ENCODE data around the gene EED. TPM values are rescaled to one million over a fixed set of nuclear protein-coding genes. Genes with fewer than 3 reads are reported as not detected.
A peak's percentile ranks its signal among the peaks of the same experiment; 100 is the strongest.

The EED gene
- polyA plus RNA-seq, 3 donors: 2.3 to 17.8 (median 5.1) TPM

DNA sequence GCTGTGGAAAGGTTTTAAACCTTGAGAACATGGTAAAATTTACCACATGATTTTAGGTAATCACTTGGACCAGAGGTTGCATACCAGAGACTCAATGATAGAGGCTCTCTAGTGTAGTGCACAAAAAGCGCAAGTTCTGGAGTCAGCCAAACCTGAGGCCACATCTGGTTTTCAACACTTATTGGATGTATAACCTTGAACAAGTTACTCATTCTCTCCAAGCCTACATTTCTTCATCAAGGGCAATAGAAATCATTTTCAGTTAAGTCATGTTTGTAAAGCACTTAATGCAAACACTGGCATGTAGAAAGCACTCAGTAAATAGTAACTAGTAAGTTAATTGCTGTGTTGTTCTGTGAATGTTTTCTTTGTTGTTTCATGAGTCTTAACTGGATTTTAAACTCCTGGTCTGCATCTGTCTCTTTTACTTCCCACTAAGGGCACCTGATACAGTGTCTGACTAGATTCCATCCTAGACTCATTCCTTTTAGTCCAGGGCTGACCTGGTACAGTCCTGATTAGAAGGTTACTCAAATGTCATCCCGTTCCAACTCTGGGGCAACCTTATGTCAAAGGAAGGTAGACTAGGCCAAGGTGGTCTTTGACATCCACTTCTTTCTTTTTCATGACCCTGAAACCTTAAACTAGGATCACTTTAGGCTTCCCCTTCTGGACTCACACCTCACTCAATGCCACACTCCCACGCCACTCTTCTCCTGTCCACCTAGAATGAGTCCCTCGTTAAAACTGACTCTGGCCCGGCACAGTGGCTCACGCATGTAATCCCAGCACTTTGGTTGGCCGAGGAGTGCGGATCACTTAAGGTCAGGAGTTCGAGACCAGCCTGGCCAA is 34.5 kb upstream of the EED start:
- Histone ChIP-seq H3K9ac (ENCODE audit: insufficient read depth, low read length, poor library complexity, severe bottlenecking) (no peak overlapping the region), H3K27ac (ENCODE audit: low read depth in 1 of 2, low read length in 2 of 2) (no peak overlapping the region), H3K9me3 (replicated peaks in 1 of 2; ENCODE audit: control insufficient read depth in 1 of 2, insufficient read depth in 1 of 2, low read length in 2 of 2) (no peaks in the 10 kb centered on the region), H3K79me2 (ENCODE audit: insufficient read depth, low read length) (peaks cover 2% of the 10 kb centered on the region), H4K20me1 (ENCODE audit: insufficient read depth, low read length) (no peaks in the 10 kb centered on the region), H3K4me1 (ENCODE audit: control insufficient read depth in 1 of 2, insufficient read depth in 2 of 2, low read length in 2 of 2) (peaks cover 22 to 25% of the 10 kb centered on the region in 2 donors), H3K4me3 (replicated peaks in 1 of 3; ENCODE audit: low read depth in 2 of 3, low read length in 3 of 3) (no peak overlapping the region), H3K36me3 (replicated peaks in 1 of 2; ENCODE audit: control insufficient read depth in 1 of 2, insufficient read depth in 2 of 2, low read length in 2 of 2) (no peaks in the 10 kb centered on the region), H2AFZ (ENCODE audit: insufficient read depth, low read depth, low read length, poor library complexity, severe bottlenecking) (no peak overlapping the region), H3K4me2 (replicated peaks; ENCODE audit: extremely low read depth, low read length, poor library complexity, severe bottlenecking) (no peak overlapping the region), H3K27me3 (ENCODE audit: control insufficient read depth in 2 of 2, insufficient read depth in 2 of 2, low read length in 2 of 2) (no peaks in the 10 kb centered on the region)
- Mint-ChIP-seq H3K9me3 (no peaks in the 10 kb centered on the region), H3K4me1 (peaks cover 21% of the 10 kb centered on the region), H3K4me3 (no peak overlapping the region), H3K36me3 (peaks cover 0 to 2% of the 10 kb centered on the region in 2 donors), H3K27me3 (ENCODE audit: low read depth in 3 of 3) (peaks cover 0 to 5% (median 0%) of the 10 kb centered on the region in 3 donors), H3K27ac (peak overlapping the region in 1 of 7 donors; percentile 3)
- intact Hi-C loops (cut with micrococcal nuclease): loop anchor here in 1 of 2 donors (10.0 kb wide), 1 partner anchor 355 kb away; the partner anchor contains the start of gene CCDC83
- TF ChIP-seq CTCF (IDR thresholded peaks at IDR 0.05): no peak
- 97% methylated on average over 8 of the region's 9 CpGs for WGBS (ENCODE audit: insufficient coverage)
- DNase-seq: no peak

DNA sequence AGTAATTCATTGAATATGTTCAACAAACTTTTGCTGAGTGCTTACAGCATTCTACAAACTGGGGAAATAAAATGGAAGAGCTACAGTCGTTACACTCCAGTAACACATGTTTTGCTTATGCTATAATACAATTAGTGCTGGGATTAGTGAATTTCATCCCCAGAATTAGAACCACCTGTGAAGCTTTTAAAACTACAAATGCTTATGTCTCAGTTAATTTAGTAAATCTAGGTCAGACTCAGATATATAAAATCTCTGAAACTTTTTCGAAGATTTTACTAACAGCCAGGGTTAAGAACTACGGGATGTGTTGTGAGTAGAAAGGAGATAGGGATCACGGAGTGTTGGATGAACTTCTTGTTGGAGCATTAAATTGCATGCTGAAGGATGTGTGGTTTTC is 33.7 kb upstream of the EED start:
- no peak for DNase-seq
- Histone ChIP-seq H4K20me1 (ENCODE audit: insufficient read depth, low read length) (no peaks in the 10 kb centered on the region), H3K9ac (ENCODE audit: insufficient read depth, low read length, poor library complexity, severe bottlenecking) (no peak overlapping the region), H3K79me2 (ENCODE audit: insufficient read depth, low read length) (no peaks in the 10 kb centered on the region), H3K9me3 (replicated peaks in 1 of 2; ENCODE audit: control insufficient read depth in 1 of 2, insufficient read depth in 1 of 2, low read length in 2 of 2) (no peaks in the 10 kb centered on the region), H3K4me1 (ENCODE audit: control insufficient read depth in 1 of 2, insufficient read depth in 2 of 2, low read length in 2 of 2) (peaks cover 16 to 18% of the 10 kb centered on the region in 2 donors), H3K27ac (ENCODE audit: low read depth in 1 of 2, low read length in 2 of 2) (no peak overlapping the region), H3K27me3 (ENCODE audit: control insufficient read depth in 2 of 2, insufficient read depth in 2 of 2, low read length in 2 of 2) (no peaks in the 10 kb centered on the region), H3K4me3 (replicated peaks in 1 of 3; ENCODE audit: low read depth in 2 of 3, low read length in 3 of 3) (no peak overlapping the region), H3K36me3 (replicated peaks in 1 of 2; ENCODE audit: control insufficient read depth in 1 of 2, insufficient read depth in 2 of 2, low read length in 2 of 2) (no peaks in the 10 kb centered on the region), H2AFZ (ENCODE audit: insufficient read depth, low read depth, low read length, poor library complexity, severe bottlenecking) (no peak overlapping the region), H3K4me2 (replicated peaks; ENCODE audit: extremely low read depth, low read length, poor library complexity, severe bottlenecking) (no peak overlapping the region)
- H3K27me3 Mint-ChIP-seq (ENCODE audit: low read depth in 3 of 3): peaks cover 0 to 5% (median 0%) of the 10 kb centered on the region in 3 donors
- peak overlapping the region in 1 of 7 donors; percentile 6 for H3K27ac Mint-ChIP-seq
- peaks cover 0 to 2% of the 10 kb centered on the region in 2 donors for H3K36me3 Mint-ChIP-seq
- H3K9me3 Mint-ChIP-seq: no peaks in the 10 kb centered on the region
- intact Hi-C loops (cut with micrococcal nuclease): loop anchor here in 1 of 2 donors (10.0 kb wide), 1 partner anchor 356 kb away; the partner anchor contains the start of gene CCDC83
- peaks cover 21% of the 10 kb centered on the region for H3K4me1 Mint-ChIP-seq
- WGBS (ENCODE audit: insufficient coverage): 100% methylated on average over 2 of the region's 4 CpGs
- no peak for TF ChIP-seq CTCF (IDR thresholded peaks at IDR 0.05)
- no peak overlapping the region for H3K4me3 Mint-ChIP-seq

Data from CD14-positive monocyte (primary cell).